Liver (tissue), 3 donors: Measurements from ENCODE around the gene NDUFS2.

Source experiments
- TAF1 ChIP-seq: conservative IDR thresholded peaks from 2 replicates; pipeline ENCODE4 v1.6.1; 2016; ENCODE audit warnings: antibody characterized with exemption, mild to moderate bottlenecking
- TF ChIP-seq, protein P1 (sequence below): fragments of 150-350 bp; IDR thresholded peaks from 2 replicates; pipeline ENCODE4 v1.5.1; 2017; ENCODE audit warnings: improper control_type of control experiment, low read depth, low read length; ENCODE audit not compliant: missing input control
- TF ChIP-seq, protein P2 (sequence below): IDR thresholded peaks from 2 replicates; pipeline ENCODE4 v1.6.1; 2016; ENCODE audit warnings: antibody characterized with exemption
- TF ChIP-seq, protein P3 (sequence below): IDR thresholded peaks from 2 replicates; pipeline ENCODE4 v1.6.1; 2016; ENCODE audit warnings: antibody characterized with exemption, mild to moderate bottlenecking
- TF ChIP-seq, protein P4 (sequence below): IDR thresholded peaks from 2 replicates; pipeline ENCODE4 v1.6.1; 2016; ENCODE audit warnings: antibody characterized with exemption
- TF ChIP-seq, protein P5 (sequence below): IDR thresholded peaks from 2 replicates; pipeline ENCODE4 v1.6.1; 2016; ENCODE audit warnings: antibody characterized with exemption
- donor health status: healthy.
- donor health status: healthy.

DNA sequence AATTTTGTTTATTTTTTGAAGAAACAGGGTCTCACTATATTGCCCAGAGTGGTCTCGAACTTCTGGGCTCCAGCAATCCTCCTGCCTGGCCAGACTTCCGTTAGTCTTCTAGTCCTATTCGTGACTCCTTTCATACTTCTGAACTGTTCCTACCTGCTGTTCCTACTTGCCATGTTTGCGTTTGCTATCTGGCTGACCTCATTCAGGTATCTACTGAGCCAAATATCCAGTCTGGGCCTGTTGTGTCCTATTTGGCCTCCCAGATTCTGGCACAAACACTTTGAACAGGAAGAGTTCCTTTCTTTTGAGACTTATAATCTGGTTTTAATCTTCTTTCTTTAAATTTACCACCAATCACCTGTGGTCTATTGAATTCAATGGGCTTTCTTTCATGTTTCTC lies 42.7 kb downstream of the NDUFS2 start:
- TF ChIP-seq, protein P1, sequence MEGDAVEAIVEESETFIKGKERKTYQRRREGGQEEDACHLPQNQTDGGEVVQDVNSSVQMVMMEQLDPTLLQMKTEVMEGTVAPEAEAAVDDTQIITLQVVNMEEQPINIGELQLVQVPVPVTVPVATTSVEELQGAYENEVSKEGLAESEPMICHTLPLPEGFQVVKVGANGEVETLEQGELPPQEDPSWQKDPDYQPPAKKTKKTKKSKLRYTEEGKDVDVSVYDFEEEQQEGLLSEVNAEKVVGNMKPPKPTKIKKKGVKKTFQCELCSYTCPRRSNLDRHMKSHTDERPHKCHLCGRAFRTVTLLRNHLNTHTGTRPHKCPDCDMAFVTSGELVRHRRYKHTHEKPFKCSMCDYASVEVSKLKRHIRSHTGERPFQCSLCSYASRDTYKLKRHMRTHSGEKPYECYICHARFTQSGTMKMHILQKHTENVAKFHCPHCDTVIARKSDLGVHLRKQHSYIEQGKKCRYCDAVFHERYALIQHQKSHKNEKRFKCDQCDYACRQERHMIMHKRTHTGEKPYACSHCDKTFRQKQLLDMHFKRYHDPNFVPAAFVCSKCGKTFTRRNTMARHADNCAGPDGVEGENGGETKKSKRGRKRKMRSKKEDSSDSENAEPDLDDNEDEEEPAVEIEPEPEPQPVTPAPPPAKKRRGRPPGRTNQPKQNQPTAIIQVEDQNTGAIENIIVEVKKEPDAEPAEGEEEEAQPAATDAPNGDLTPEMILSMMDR, result no peak
- TF ChIP-seq, protein P2, sequence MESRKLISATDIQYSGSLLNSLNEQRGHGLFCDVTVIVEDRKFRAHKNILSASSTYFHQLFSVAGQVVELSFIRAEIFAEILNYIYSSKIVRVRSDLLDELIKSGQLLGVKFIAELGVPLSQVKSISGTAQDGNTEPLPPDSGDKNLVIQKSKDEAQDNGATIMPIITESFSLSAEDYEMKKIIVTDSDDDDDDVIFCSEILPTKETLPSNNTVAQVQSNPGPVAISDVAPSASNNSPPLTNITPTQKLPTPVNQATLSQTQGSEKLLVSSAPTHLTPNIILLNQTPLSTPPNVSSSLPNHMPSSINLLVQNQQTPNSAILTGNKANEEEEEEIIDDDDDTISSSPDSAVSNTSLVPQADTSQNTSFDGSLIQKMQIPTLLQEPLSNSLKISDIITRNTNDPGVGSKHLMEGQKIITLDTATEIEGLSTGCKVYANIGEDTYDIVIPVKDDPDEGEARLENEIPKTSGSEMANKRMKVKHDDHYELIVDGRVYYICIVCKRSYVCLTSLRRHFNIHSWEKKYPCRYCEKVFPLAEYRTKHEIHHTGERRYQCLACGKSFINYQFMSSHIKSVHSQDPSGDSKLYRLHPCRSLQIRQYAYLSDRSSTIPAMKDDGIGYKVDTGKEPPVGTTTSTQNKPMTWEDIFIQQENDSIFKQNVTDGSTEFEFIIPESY, result peak; percentile 18
- TF ChIP-seq, protein P3, sequence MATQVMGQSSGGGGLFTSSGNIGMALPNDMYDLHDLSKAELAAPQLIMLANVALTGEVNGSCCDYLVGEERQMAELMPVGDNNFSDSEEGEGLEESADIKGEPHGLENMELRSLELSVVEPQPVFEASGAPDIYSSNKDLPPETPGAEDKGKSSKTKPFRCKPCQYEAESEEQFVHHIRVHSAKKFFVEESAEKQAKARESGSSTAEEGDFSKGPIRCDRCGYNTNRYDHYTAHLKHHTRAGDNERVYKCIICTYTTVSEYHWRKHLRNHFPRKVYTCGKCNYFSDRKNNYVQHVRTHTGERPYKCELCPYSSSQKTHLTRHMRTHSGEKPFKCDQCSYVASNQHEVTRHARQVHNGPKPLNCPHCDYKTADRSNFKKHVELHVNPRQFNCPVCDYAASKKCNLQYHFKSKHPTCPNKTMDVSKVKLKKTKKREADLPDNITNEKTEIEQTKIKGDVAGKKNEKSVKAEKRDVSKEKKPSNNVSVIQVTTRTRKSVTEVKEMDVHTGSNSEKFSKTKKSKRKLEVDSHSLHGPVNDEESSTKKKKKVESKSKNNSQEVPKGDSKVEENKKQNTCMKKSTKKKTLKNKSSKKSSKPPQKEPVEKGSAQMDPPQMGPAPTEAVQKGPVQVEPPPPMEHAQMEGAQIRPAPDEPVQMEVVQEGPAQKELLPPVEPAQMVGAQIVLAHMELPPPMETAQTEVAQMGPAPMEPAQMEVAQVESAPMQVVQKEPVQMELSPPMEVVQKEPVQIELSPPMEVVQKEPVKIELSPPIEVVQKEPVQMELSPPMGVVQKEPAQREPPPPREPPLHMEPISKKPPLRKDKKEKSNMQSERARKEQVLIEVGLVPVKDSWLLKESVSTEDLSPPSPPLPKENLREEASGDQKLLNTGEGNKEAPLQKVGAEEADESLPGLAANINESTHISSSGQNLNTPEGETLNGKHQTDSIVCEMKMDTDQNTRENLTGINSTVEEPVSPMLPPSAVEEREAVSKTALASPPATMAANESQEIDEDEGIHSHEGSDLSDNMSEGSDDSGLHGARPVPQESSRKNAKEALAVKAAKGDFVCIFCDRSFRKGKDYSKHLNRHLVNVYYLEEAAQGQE, result peak; percentile 67
- no peak for TF ChIP-seq TAF1
- TF ChIP-seq, protein P4, sequence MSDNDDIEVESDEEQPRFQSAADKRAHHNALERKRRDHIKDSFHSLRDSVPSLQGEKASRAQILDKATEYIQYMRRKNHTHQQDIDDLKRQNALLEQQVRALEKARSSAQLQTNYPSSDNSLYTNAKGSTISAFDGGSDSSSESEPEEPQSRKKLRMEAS, result no peak
- TF ChIP-seq, protein P5, sequence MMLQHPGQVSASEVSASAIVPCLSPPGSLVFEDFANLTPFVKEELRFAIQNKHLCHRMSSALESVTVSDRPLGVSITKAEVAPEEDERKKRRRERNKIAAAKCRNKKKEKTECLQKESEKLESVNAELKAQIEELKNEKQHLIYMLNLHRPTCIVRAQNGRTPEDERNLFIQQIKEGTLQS, result peak; percentile 33
